Activated T-helper 17 cell treated with anti-CD3 and anti-CD28 coated beads, Interleukin-2, amount 50 U/mL, for 72 hours (primary cell): ENCODE data around the gene PIAS2. TPM values are rescaled to one million over a fixed set of nuclear protein-coding genes. Genes with fewer than 3 reads are reported as not detected.

Experiments used
- ATAC-seq: fragments of 150-1000 bp; cut with Tn5 transposase; replicated peaks from 2 replicates; pipeline ENCODE4 v1.10.0; 2021; ENCODE audit warnings: mild to moderate bottlenecking, moderate library complexity
- H3K27ac Mint-ChIP-seq: one replicate; pipeline ENCODE4 v1.8.0; 2022; ENCODE audit warnings: mixed read lengths
- H3K27me3 Mint-ChIP-seq: one replicate; pipeline ENCODE4 v1.8.0; 2022; ENCODE audit warnings: mixed read lengths
- H3K36me3 Mint-ChIP-seq: one replicate; pipeline ENCODE4 v1.8.0; 2022; ENCODE audit warnings: low read depth, mild to moderate bottlenecking, mixed read lengths
- H3K4me1 Mint-ChIP-seq: one replicate; pipeline ENCODE4 v1.8.0; 2022; ENCODE audit warnings: mixed read lengths
- H3K4me3 Mint-ChIP-seq: one replicate; pipeline ENCODE4 v1.8.0; 2022; ENCODE audit warnings: mild to moderate bottlenecking, mixed read lengths
- H3K9me3 Mint-ChIP-seq: one replicate; pipeline ENCODE4 v1.8.0; 2022; ENCODE audit warnings: mixed read lengths
- total RNA-seq, 2 donors: library from RNA; stranded (reverse); gene quantifications; one replicate each; pipeline ENCODE4 v1.2.3, GENCODE V29; 2022

PIAS2 gene
- total RNA-seq, 2 donors from 2014 or later = 20.0 to 27.3 TPM

DNA sequence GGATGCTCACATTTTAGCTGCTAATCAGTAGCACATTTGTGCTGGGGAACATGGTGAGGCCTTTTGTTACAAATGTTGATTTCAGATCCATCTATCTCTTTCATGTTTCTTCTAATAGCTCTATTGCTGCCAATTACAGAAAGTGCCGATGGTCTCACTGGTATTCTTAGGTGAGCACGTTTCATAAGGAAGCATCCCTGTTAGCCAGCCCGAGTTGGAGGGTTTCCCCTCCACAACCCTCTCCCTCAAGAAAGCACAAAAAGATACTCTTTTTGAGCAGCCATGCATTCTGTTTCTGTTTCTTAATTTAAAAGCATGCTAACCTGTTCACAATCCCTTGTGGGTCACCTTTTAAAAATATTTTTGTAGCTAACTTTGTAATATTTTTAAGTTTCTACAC is 129.6 kb downstream of the PIAS2 start:
- no peak for ATAC-seq
- no peaks in the 10 kb centered on the region for H3K27me3 Mint-ChIP-seq
- no peak overlapping the region for H3K4me3 Mint-ChIP-seq
- H3K9me3 Mint-ChIP-seq = no peaks in the 10 kb centered on the region
- no peaks in the 10 kb centered on the region for H3K4me1 Mint-ChIP-seq
- H3K27ac Mint-ChIP-seq = no peak overlapping the region
- no peaks in the 10 kb centered on the region for H3K36me3 Mint-ChIP-seq

DNA sequence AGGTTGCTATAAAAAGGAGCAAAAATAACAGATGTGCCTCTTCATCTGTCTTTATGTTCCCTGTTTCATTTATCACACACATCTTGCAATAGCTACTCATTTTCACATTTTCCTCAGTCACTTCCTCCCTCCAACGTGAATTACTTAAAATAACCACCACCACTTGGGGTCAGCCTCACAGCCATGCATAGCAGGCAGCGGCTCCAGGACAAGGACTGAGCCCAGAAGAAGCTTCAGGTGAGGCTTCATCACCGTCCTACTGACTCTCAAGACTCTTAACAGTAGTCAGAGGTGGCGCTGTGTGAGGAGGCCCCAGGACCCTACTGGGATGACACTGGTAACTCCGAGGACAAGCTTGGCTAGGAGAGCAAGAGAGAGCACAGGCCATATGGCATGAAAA is 144.9 kb downstream of the PIAS2 start:
- no peak overlapping the region for H3K27ac Mint-ChIP-seq
- peaks cover 4% of the 10 kb centered on the region for H3K27me3 Mint-ChIP-seq
- no peak overlapping the region for H3K4me3 Mint-ChIP-seq
- H3K4me1 Mint-ChIP-seq = no peaks in the 10 kb centered on the region
- no peaks in the 10 kb centered on the region for H3K9me3 Mint-ChIP-seq
- no peak for ATAC-seq
- H3K36me3 Mint-ChIP-seq = no peaks in the 10 kb centered on the region

DNA sequence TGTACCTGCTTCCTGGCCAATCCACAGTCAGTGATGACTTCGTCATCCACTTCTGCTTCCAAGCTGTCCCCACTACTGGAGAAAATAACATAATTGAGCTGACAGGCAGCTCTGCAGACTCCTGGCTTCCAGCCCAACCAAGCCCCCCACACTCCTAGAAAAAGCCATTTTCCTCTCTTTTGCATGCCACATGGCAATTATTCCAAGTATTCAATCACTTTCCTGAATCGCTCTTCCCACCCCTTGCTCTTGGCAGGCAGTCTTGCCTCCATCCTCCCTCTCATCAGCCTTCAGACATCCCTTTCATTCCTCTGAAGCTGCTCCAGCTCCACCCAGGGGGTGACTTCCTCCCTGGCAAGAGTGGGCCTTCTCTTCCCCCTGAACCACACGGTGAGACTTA is 146.2 kb downstream of the PIAS2 start:
- Mint-ChIP-seq H3K9me3 (no peaks in the 10 kb centered on the region), H3K27me3 (peaks cover 4% of the 10 kb centered on the region), H3K27ac (no peak overlapping the region), H3K4me1 (no peaks in the 10 kb centered on the region), H3K4me3 (no peak overlapping the region), H3K36me3 (no peaks in the 10 kb centered on the region)
- ATAC-seq = no peak

DNA sequence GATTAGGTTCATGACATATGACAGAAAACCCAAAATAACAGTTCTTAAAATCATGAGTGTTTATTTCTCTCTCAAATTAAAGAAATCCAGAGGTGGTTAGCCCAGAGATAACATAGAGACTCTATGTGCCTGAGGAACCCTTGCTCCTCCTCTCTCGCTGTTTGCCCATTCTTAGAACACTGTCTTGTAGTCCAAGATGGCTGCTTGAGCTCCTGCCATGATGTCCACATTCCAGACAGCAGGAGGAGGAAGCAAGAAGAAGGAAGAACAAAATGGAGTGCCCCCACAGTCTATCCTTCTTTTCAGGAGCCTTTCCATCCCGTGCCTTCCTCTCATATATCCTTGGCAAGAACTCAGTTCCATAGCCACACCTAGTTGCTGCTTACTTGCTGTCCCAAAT is 146.6 kb downstream of the PIAS2 start:
- Mint-ChIP-seq H3K4me3 (no peak overlapping the region), H3K4me1 (no peaks in the 10 kb centered on the region), H3K9me3 (no peaks in the 10 kb centered on the region), H3K36me3 (no peaks in the 10 kb centered on the region), H3K27ac (no peak overlapping the region), H3K27me3 (peaks cover 4% of the 10 kb centered on the region)
- ATAC-seq = no peak

DNA sequence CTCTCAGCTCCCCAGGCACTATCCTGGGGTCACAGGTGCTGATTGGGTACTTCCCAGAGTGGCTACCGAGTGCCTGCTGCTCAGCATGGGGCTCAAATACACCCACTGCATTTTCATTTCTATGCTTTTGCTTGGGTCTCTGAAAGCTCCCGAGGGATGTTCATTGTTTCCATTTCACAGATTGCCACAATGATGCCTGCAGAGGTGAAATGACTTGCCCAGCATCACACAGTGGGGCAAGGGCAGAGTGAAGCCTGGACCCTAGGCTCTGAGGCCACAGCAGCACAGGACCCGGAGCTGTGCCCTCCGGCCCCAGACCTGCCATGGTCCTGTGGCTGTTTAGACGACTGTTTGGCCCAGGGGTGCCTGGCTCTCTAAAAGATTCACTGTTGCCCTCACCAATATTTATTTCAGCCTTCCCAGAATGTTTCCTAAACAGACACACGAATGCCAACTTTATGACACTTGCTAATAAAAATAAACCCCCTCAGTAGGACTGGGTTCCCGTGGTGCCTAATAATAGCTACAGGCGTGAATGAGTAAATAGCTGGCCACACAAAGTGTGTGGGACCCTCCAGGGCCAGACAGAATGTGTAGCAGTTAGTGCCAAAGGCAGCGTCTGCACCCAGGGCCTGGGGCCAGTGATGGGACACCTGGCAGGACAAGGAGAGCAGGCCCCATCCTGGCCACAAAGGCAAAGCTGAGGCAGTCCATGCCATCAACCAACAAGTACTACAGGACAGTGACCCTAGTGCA is 149.0 kb downstream of the PIAS2 start:
- ATAC-seq = no peak
- Mint-ChIP-seq H3K9me3 (no peaks in the 10 kb centered on the region), H3K4me1 (no peaks in the 10 kb centered on the region), H3K4me3 (no peak overlapping the region), H3K27me3 (peaks cover 27% of the 10 kb centered on the region), H3K27ac (no peak overlapping the region), H3K36me3 (no peaks in the 10 kb centered on the region)

DNA sequence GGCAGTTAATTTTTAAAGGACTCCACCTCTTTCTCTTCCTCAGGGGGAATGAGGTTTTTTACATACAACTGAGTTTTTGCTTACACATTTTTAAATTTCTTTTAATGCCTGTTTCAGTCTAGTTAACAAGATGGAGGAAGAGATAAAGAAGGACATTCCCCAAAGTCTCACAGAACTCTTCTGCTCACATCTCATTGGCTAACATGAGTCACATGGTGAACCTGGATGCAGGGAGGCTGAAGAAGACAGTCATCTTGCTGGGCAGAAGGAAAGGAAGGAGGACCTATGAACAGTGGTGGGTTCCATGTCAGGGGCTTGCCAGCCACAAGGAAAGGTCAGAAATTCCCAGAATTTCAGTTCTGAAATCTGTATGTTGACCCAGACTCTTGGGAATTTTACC is 150.1 kb downstream of the PIAS2 start:
- peaks cover 36% of the 10 kb centered on the region for H3K27me3 Mint-ChIP-seq
- no peak overlapping the region for H3K27ac Mint-ChIP-seq
- H3K4me1 Mint-ChIP-seq = no peaks in the 10 kb centered on the region
- no peaks in the 10 kb centered on the region for H3K36me3 Mint-ChIP-seq
- ATAC-seq = no peak
- H3K4me3 Mint-ChIP-seq = no peak overlapping the region
- H3K9me3 Mint-ChIP-seq = no peaks in the 10 kb centered on the region

DNA sequence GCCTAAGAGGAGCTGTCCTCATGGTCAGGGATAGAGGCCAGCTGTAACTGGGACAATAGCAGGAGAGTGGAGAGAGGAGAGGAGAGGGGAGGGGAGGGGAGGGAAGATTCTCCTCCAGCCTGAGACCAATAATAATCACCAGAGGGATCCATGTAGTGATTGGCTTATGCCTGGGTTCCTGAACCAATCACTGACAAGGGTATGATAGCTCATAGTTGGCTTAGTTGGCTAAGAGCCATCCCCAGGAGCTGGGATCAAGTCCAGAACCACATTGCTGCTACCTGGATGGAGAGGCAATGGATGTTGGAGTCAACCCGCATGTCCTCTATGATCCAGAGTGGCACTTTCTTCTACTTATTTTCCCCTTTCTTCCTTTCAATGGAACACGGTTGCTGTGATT is 152.7 kb downstream of the PIAS2 start:
- no peak for ATAC-seq
- Mint-ChIP-seq H3K27me3 (peaks cover 52% of the 10 kb centered on the region), H3K4me3 (no peak overlapping the region), H3K9me3 (no peaks in the 10 kb centered on the region), H3K36me3 (no peaks in the 10 kb centered on the region), H3K27ac (no peak overlapping the region), H3K4me1 (no peaks in the 10 kb centered on the region)

DNA sequence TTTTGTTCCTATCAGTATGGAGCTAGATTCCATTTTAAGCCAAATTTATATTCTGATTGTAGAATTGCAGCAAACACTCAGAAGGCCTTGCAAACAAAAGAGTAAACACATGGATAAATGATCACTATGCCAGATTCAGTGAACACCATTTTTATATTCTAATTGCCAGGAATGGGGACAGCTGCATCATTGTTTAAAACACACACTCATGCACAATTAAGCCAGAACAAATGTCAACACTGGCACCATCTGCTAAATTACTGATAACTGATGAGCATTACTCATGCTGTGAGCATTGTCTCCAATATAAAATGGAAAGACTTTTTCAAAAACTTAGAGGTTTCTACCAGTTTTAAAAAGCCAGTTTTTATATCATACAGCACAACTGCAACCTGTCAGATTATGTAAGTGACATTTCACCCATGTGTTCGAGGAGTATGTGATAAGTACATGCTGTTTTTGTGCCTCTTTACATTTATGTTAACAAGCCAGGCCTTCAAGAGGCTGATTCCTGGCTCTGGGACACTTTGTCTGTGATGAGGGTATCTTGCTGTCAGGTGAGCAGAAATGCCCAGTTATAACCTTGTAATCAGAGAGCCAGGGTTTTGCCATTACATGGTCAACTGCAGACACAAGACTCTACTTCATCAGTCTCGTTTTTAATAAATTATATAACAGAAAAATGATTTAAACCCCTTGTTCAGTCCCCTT is 156.1 kb downstream of the PIAS2 start:
- Mint-ChIP-seq H3K4me1 (no peaks in the 10 kb centered on the region), H3K9me3 (no peaks in the 10 kb centered on the region), H3K4me3 (no peak overlapping the region), H3K36me3 (no peaks in the 10 kb centered on the region), H3K27ac (no peak overlapping the region), H3K27me3 (peaks cover 70% of the 10 kb centered on the region)
- no peak for ATAC-seq

DNA sequence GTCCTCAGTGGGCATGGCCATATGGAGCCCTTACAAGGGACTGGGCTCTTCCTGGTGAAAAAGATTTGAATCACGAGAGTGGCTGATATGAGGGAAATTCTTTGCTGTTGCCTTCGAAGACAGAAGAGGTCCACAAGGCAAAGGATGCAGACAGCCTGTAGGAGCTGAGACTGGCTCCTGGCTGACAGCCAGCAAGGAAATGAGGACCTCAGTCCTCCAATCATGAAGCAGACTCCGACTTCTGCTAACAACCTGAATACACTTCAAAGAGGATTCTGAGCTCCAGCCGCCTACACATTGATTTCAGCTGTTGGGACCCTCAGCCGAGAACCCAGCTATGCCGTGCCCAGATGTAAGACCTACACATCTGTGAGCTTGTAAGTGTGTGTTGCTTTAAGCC is 157.4 kb downstream of the PIAS2 start:
- H3K9me3 Mint-ChIP-seq = no peaks in the 10 kb centered on the region
- no peaks in the 10 kb centered on the region for H3K36me3 Mint-ChIP-seq
- no peaks in the 10 kb centered on the region for H3K4me1 Mint-ChIP-seq
- no peak overlapping the region for H3K27ac Mint-ChIP-seq
- no peak overlapping the region for H3K4me3 Mint-ChIP-seq
- peaks cover 74% of the 10 kb centered on the region for H3K27me3 Mint-ChIP-seq
- ATAC-seq = no peak

DNA sequence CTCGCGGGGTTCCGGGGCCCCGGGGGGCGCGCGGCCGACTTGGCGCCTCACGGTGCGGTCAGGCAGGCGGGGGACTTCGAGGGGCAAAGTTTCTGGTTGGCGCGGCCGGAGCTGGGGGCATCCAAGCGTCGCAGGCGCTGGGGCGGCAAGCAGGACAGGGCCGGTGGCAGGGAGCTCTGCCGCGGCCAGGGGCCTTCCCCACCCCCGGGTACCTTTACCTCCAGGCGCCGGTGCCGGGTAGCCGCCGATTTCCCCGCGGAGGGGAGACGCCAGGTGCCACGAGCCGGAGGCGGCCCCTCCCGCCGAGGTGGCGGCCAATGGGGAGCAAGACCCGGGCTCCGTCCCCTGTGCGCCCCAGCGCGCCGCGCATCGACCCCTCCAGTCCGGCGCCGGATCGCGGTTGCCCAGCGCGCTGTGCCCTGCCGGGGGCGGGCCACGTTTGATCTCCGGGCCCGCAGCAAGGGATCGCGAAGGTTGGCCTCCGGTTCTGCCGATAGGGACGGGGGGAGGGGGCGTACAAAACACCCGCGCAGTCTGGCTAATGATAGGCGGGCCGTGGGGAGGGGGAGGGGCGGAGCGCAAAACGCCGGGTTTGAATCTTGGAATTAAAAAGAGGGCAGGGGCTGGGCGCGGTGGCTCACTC is 160.6 kb downstream of the PIAS2 start, which contains the start of gene ST8SIA5:
Gene ST8SIA5 (minus strand): TSS at position 495 of the 643 bp plus-strand sequence. CDS start 545 bp downstream, outside the sequence.
- H3K27me3 Mint-ChIP-seq = peaks cover 65% of the 10 kb centered on the region
- no peak within 1 kb of the TSS for H3K27ac Mint-ChIP-seq
- H3K36me3 Mint-ChIP-seq = no peaks in the 10 kb centered on the region
- no peaks in the 10 kb centered on the region for H3K4me1 Mint-ChIP-seq
- no peaks in the 10 kb centered on the region for H3K9me3 Mint-ChIP-seq
- H3K4me3 Mint-ChIP-seq = peak within 1 kb of the TSS; percentile 22
- ATAC-seq = no peak

DNA sequence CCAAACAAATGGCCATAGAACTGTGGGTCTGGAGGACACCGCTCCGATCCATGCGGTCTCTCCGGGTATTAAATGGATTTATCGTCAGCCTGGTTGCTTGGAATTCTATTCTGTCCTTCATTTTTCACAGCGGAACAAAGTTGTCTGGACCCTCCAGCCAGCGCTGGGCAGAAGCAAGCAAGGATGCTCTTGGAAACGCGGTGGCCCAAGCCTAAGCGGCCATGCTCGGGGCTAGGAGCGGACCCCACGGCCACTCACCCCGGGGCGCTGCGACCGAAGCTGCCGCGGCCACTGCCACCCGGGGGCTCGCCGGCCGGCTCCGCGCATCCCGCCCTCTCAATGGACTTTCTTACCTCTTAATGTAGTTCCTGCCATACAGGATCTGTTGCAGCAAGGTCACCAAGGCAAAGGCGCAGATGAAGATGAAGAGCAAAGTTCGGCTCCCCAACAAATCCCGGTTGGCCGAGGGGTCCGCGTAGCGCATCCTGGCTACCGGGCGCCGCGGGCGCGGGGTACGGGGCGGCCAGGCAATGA is 161.2 kb downstream of the PIAS2 start:
- Mint-ChIP-seq H3K27ac (no peak overlapping the region), H3K27me3 (peaks cover 63% of the 10 kb centered on the region), H3K36me3 (no peaks in the 10 kb centered on the region), H3K4me1 (no peaks in the 10 kb centered on the region), H3K9me3 (no peaks in the 10 kb centered on the region), H3K4me3 (no peak overlapping the region)
- ATAC-seq = no peak

DNA sequence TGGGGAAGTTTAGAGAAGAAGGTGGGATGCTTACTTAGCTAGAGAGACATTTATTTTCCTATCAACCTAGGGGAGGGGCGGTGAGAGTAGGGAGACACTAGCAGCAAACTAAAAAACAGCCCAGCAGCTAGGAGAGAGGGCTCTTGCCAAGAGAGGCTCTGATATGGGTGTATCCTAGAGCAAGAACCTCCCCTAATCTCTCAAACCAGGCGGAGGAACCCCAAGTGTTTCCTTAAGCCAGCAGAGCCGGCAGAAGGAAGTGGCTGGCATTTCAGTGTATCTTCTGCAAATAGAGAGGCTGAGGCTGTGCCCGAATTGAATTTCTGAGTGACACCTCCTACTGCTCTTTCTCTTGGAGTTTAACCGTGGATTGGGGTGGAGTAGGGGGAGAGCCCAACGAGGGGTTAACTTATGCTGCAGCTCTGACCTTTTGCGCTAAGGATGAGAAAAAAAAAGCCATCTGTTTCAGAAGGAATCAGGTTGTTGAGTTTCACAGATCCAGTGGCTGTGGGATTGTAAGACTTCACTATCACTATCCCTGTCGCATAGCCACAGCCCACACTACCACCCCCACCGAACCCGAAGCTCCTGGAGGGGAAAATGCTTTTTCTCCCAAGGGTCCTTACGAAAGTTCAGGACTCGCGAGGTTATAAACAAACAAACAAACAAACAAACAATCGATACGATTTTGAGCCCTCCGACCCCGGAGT is 161.8 kb downstream of the PIAS2 start:
- Mint-ChIP-seq H3K4me1 (no peaks in the 10 kb centered on the region), H3K9me3 (no peaks in the 10 kb centered on the region), H3K36me3 (no peaks in the 10 kb centered on the region), H3K27ac (no peak overlapping the region), H3K27me3 (peaks cover 63% of the 10 kb centered on the region), H3K4me3 (no peak overlapping the region)
- no peak for ATAC-seq

DNA sequence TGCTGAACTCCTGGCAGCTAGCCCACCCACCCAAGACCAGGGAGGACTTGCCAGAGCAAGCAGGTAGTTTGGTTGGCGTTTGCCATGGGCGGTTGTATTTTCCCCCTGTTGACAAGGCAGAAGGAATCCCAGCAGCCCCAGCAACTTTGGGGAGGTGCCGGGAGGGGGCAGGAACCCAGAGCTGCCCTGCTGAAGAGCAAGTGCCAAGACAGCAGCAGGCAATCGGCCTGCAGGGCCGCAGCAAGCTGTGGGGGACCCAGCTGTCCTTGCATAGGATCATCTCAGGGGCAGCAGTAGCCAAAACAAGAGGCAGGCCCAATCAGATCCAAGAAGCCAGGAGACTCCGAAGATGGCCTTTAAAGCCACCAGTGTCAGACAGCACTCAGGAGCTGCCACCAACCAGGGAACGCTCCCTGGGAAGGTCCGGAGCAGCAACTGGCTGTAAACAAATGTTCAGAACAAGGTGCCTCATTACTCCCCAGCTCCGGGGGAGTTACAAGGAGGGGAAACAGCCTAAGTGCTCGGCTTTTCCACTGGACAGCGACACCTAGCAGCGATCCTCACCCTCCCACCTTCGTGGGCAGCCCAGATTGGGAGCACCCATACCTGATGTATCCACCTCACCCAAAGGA is 162.5 kb downstream of the PIAS2 start:
- no peaks in the 10 kb centered on the region for H3K36me3 Mint-ChIP-seq
- no peaks in the 10 kb centered on the region for H3K4me1 Mint-ChIP-seq
- no peak overlapping the region for H3K27ac Mint-ChIP-seq
- H3K27me3 Mint-ChIP-seq = peaks cover 59% of the 10 kb centered on the region
- no peaks in the 10 kb centered on the region for H3K9me3 Mint-ChIP-seq
- no peak for ATAC-seq
- H3K4me3 Mint-ChIP-seq = no peak overlapping the region

DNA sequence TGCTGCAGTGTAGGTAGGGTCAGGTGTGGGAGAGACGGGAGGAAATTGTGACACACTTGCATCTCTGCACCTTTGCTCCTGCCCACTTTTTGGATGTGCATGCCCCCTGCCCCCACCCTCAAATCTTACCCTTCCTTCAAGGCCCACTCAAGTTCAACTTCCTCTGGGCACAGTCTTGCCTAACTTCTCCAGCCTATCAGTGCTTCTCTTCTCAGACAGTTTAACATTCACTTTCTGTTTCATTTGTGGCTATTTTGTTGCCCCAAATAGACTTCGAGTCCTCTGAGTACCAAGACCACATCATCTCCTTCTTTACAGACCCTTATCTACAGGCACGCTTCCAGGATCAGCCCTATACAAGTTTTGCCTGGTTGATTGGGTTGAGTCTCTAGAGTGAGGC is 163.1 kb downstream of the PIAS2 start:
- H3K9me3 Mint-ChIP-seq = no peaks in the 10 kb centered on the region
- no peaks in the 10 kb centered on the region for H3K4me1 Mint-ChIP-seq
- H3K4me3 Mint-ChIP-seq = no peak overlapping the region
- H3K27me3 Mint-ChIP-seq = peaks cover 53% of the 10 kb centered on the region
- H3K36me3 Mint-ChIP-seq = no peaks in the 10 kb centered on the region
- no peak for ATAC-seq
- no peak overlapping the region for H3K27ac Mint-ChIP-seq
